ENCODE data around the gene HIC1. TPM values are rescaled to one million over a fixed set of nuclear protein-coding genes. Genes with fewer than 3 reads are reported as not detected.

HIC1 gene
- total RNA-seq, 2 experiments from 2014 or later, result 38.3 to 39.8 TPM

DNA sequence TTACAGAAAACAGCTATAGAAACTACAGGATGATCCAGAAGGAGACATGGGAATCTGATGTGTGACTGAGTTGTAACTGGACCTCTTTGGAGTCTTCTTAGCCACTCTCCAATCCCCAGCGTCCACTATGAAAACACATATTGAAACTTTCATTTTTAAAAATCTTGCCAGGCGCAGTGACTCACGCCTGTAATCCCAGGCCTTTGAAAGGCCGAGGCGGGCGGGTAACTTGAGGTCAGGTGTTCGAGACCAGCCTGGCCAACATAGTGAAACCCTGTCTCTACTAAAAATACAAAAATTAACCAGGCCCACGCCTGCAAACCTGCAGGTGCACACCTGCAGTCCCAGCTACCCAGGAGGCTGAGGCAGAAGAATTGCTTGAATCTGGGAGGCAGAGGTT lies 53.3 kb downstream of the HIC1 start:
- Mint-ChIP-seq H3K27me3 (no peaks in the 10 kb centered on the region), H3K36me3 (ENCODE audit: low read depth) (peaks cover 10% of the 10 kb centered on the region), H3K4me3 (no peak overlapping the region), H3K27ac (no peak overlapping the region), H3K4me1 (peaks cover 20% of the 10 kb centered on the region), H3K9me3 (no peaks in the 10 kb centered on the region)
- no peak for DNase-seq
- ChIA-PET CTCF (no interaction called here), POLR2A (no interaction called here)

DNA sequence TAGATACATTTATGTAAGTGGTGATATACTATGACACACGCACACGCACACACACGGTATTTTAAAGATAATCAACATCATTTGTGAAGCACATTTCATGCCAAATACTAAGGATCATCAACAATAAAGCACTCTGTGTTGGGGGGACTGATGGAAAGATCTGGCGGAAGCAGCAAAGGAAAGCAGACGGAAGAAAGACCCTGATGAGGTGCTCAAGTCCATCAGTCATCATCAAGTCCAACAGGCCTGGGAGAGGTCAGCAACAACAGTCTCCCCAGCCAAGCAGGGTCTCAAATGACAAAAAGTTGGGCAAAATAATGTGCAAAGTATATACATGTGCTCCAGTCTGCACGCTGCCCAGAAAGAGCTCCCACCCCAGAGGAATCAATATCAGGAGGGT lies 55.5 kb downstream of the HIC1 start:
- H3K27ac Mint-ChIP-seq, result no peak overlapping the region
- H3K36me3 Mint-ChIP-seq (ENCODE audit: low read depth), result peaks cover 6% of the 10 kb centered on the region
- no peaks in the 10 kb centered on the region for H3K27me3 Mint-ChIP-seq
- no peak for DNase-seq
- POLR2A ChIA-PET, result no interaction called here
- H3K4me1 Mint-ChIP-seq, result peaks cover 17% of the 10 kb centered on the region
- CTCF ChIA-PET, result no interaction called here
- H3K4me3 Mint-ChIP-seq, result no peak overlapping the region
- H3K9me3 Mint-ChIP-seq, result no peaks in the 10 kb centered on the region

DNA sequence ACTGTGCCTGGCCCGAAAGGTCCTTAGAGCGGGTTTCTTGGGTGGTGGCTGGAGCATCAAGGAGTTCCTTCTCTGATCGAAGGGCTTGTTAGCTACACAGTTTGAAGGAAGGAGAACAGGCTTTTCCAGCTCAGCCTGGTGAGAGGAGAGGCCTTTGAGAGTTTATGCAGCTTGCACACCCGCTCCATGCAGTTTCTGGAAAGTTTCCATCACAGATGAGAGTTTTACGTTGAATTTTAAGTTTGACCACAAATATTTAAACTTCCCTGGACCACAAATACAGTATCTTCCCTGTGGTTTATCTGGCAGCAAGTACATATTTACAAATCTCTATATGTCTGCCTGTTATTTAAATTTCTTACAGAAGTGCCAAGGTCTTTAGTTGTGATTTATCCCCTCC lies 56.8 kb downstream of the HIC1 start:
- CTCF ChIA-PET, result interaction anchor here (0.7 to 1.2 kb wide), 2 partner anchors 10 to 57 kb away, joined by 3 read pairs; no protein-coding TSS in a partner anchor

More for the DNA sequence above, 56.8 kb downstream of the HIC1 start:
- peaks cover 7% of the 10 kb centered on the region for H3K4me1 Mint-ChIP-seq
- H3K4me3 Mint-ChIP-seq, result no peak overlapping the region
- POLR2A ChIA-PET, result interaction anchor here (1.5 kb wide), 1 partner anchor 43 kb away, joined by 3 read pairs; no protein-coding TSS in a partner anchor
- no peak overlapping the region for H3K27ac Mint-ChIP-seq
- no peak for DNase-seq
- peaks cover 3% of the 10 kb centered on the region for H3K36me3 Mint-ChIP-seq (ENCODE audit: low read depth)
- no peaks in the 10 kb centered on the region for H3K27me3 Mint-ChIP-seq
- no peaks in the 10 kb centered on the region for H3K9me3 Mint-ChIP-seq

Other genes starting within 250 kb of the HIC1 start
- gene SMYD4, start 225.2 kb upstream of the HIC1 start, total RNA-seq, result 10 to 100 TPM; 27.4 to 29.3 TPM
- gene RPA1, start 225.1 kb upstream of the HIC1 start, total RNA-seq, result 100 to 1,000 TPM; 176 to 186 TPM
- gene RTN4RL1, start 29.8 kb upstream of the HIC1 start, total RNA-seq, result under 1 TPM; 0.33 to 0.35 TPM
- gene DPH1, start 24.9 kb upstream of the HIC1 start, total RNA-seq, result 10 to 100 TPM; 28.4 to 28.8 TPM
- gene OVCA2, start 13.1 kb upstream of the HIC1 start, total RNA-seq, result 10 to 100 TPM; 43.2 to 45.4 TPM
- gene SMG6, start 248.7 kb downstream of the HIC1 start, total RNA-seq, result 10 to 100 TPM; 37.8 to 38.7 TPM
- 10 to 100 TPM; 19.3 to 19.5 TPM for gene SRR, start 248.8 kb downstream of the HIC1 start, total RNA-seq

Measured in activated CD4-positive, alpha-beta memory T cell treated with anti-CD3 and anti-CD28 coated beads, Interleukin-2, amount 10 ng/mL, durations not matched to agents 7 days and 5 days (primary cell).